HuH-7.5 (cell line): ENCODE measurements around the gene PMEL.
"Not testable (repeated sequence)": the region's sequence is repeated elsewhere in the genome, so short reads cannot be mapped to it uniquely, and the experiment has no call there.

ENCODE experiments used
- DNase-seq: peaks from one replicate; pipeline ENCODE4 v3.0.0; 2011; ENCODE audit warnings: low spot score

PMEL gene

DNA sequence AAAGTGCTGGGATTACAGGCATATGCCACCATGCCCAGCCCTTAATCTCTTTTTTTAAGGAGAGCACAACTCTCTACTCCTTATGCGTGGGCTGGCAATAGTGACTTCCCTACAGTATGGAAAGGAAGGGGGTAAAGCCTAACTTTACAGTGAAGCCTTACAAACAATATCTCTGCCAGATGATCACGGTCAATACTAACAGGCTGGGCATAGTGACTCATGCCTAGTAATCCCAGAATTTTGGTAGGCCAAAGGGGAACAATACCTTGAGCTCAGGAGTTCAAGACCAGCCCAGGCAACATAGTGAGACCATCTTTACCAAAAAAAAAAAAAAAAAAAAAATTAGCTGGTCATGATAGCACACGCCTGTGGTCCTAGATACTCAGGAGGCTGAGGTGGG lies 43.7 kb downstream of the PMEL start:
- DNase-seq, result no peak

DNA sequence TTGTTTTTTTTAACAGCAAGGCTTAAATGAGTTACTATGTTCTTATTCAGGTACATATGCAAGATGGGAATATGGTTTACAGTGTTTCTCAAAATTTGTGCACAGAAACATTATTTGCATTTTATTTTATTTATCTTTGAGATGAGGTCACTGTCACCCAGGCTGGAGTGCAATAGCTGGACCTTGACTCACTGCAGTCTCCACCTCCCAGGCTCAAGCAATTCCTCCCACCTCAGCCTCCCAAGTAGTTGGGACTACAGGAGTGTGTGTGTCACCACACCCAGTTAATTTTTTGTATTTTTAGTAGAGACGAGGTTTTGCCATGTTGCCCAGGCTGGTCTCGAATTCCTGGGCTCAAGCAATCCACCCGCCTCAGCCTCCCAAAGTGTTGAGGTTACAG lies 46.8 kb downstream of the PMEL start:
- DNase-seq, result not testable (repeated sequence)

DNA sequence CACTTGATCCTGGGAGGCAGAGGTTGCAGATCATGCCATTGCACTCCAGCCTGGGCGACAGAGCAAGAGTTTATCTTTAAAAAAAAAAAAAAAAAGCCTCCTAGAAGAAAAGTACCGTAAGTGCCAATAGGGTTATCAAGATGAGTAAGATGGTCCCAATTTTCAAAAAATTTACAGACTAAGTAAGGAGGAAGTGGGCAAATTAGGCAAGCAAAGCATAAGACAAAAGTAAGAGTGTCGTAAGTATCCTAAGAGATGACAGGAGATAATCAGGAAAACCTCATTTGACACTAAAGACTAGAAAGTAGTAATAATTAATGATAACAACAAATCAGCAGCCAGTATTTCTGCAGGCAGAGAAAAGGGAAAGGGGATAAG lies 50.4 kb downstream of the PMEL start:
- no peak for DNase-seq

DNA sequence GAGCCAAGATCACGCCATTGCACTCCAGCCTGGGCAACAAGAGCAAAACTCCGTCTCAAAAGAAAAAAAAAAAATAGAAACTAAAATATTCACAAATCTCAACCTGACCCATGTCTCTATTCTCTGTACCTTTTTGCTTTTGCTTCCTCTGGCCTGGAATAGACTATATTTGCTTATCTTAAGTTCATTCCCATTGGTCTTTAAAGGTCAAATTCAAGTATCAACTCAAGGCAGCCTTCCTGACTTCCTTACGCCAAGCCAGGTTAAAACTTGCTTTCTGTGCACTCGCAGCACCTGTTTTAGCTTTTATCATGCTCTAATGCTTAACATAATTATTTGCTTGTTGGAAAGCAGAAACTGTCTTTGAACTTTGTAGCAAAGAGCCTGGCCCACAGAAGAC lies 52.9 kb downstream of the PMEL start:
- no peak for DNase-seq

DNA sequence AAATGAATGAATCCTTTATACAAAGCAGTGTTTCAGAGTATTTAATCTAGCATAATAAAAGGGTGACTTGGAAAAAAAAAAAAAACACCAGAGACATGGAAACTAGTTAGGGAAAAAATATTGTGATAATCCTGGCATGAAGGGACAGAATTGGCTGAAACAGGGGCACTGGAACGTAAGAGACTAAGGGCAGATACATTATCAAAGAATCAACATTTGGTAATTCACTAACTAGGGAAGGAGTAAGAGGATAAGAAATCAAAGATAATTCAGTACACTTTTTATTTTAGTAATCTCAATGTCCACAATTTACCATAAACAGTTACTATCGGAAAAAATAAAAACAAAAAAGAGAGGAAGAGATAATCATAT lies 56.3 kb downstream of the PMEL start:
- no peak for DNase-seq

DNA sequence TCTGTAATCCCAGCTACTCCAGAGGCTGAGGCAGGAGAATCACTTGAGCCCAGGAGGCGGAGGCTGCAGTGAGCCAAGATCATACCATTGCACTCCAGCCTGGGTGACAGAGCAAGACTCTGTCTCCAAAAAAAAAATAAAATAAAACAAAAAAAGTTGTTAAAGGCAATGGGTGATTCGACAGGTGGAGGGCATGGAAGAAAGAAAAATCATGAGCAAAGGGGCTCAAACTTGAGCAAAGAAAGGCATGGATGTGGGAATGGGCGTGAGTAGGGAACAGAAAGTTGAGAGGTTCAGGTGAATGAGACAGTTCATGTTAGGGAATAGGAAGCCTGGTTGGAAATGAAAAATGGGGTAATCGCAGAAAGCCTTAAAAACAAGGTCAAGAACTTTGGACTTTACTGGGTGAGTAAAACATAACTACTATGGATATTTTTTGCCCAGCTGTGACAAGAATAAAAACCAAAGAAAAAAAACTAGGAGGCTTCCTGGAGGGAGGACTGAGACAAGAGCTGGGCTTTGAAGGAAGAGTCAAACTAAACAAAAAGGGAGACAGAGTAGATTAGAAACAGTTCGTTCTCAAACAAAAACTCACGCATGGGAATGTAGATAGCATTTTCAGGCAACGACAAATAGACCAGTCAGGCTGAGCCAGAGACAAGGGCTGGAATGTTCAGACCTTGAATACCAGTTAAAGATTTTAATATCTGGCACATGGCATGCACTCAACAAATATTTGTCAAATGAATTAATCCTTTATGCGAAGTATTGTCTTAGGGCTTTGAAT lies 56.9 kb downstream of the PMEL start:
- no peak for DNase-seq

DNA sequence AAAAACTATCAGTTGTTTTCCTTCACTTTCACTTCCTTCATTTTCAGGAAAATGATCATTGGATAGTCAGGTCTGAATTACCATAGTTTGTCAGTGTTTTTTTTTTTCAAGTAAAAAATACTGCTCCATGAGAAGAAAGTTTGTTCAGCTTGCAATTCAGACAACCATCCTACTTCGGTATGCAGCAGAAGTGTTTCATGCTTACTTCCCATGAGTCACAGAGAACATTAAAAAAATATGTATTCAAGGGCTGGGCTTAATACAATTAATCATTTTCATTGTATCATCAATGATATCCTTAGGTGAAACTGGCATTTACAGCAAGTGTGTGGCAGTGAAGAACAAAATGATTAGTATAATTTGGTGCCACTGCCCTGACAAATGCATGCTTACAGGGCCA lies 59.8 kb downstream of the PMEL start:
- no peak for DNase-seq
